CD4-positive, alpha-beta memory T cell (primary cell): Measurements from ENCODE around the gene UGT1A6. TPM values are rescaled to one million over a fixed set of nuclear protein-coding genes. Genes with fewer than 3 reads are reported as not detected.
A peak's percentile ranks its signal among the peaks of the same experiment; 100 is the strongest.

Experiments
- CTCF ChIA-PET: fragments of 350-600 bp; sonication (Branson Sonifier 250); formaldehyde crosslinking; loops from one replicate; lab custom pipeline; 2021; ENCODE audit warnings: inconsistent platforms; ENCODE audit not compliant: partially characterized antibody; lab: Charles Lee
- POLR2A ChIA-PET: fragments of 350-600 bp; sonication (Branson Sonifier 250); formaldehyde crosslinking; loops from one replicate; lab custom pipeline; 2021; ENCODE audit not compliant: partially characterized antibody; lab: Charles Lee
- DNase-seq, 5 donors: peaks; one replicate each; pipeline versions ENCODE4 v3.0.0 to v3.0.0-alpha.2; 2020 to 2022; ENCODE audit warnings: mixed read lengths in 1 of 5
- H3K27ac ChIP-seq: one replicate; pipeline ENCODE4 v1.7.0; 2013; ENCODE audit warnings: low read depth, low read length
- H3K27me3 ChIP-seq: 2 replicates; pipeline ENCODE4 v1.7.0; 2013; ENCODE audit warnings: mild to moderate bottlenecking, low read length, moderate library complexity; ENCODE audit not compliant: insufficient read depth
- H3K36me3 ChIP-seq: 2 replicates; pipeline ENCODE4 v1.7.0; 2013; ENCODE audit warnings: mild to moderate bottlenecking, low read length, moderate library complexity; ENCODE audit not compliant: insufficient read depth
- H3K4me1 ChIP-seq: 2 replicates; pipeline ENCODE4 v1.7.0; 2013; ENCODE audit warnings: mild to moderate bottlenecking, low read length, moderate library complexity; ENCODE audit not compliant: insufficient read depth
- H3K4me3 ChIP-seq, 2 donors: one replicate each; pipeline ENCODE4 v1.7.0; 2013; ENCODE audit warnings: low read length in 2 of 2, mild to moderate bottlenecking in 1 of 2
- H3K9me3 ChIP-seq, 2 donors: one replicate each; pipeline ENCODE4 v1.7.0; 2013; ENCODE audit warnings: low read length in 2 of 2, control low read depth in 1 of 2; ENCODE audit not compliant: control insufficient read depth in 1 of 2
- H3K27ac Mint-ChIP-seq, 7 donors: one replicate each; pipeline ENCODE4 v1.8.0; 2020 to 2021; ENCODE audit warnings: mixed read lengths in 7 of 7, mild to moderate bottlenecking in 6 of 7, inconsistent platforms in 3 of 7, moderate library complexity in 3 of 7
- H3K27me3 Mint-ChIP-seq, 2 donors: one replicate each; pipeline ENCODE4 v1.8.0; 2020 to 2021; ENCODE audit warnings: mixed read lengths in 2 of 2
- H3K36me3 Mint-ChIP-seq, 2 donors: one replicate each; pipeline ENCODE4 v1.8.0; 2020 to 2021; ENCODE audit warnings: mixed read lengths in 2 of 2, inconsistent platforms in 1 of 2, mild to moderate bottlenecking in 1 of 2
- H3K4me1 Mint-ChIP-seq, 4 donors: one replicate each; pipeline ENCODE4 v1.8.0; 2020 to 2021; ENCODE audit warnings: mixed read lengths in 4 of 4, mild to moderate bottlenecking in 1 of 4
- H3K4me3 Mint-ChIP-seq, 8 donors: one replicate each; pipeline ENCODE4 v1.8.0; 2020 to 2021; ENCODE audit warnings: mixed read lengths in 8 of 8, mild to moderate bottlenecking in 7 of 8, moderate library complexity in 6 of 8, inconsistent platforms in 3 of 8
- H3K9me3 Mint-ChIP-seq, 8 donors: one replicate each; pipeline ENCODE4 v1.8.0; 2020 to 2021; ENCODE audit warnings: mixed read lengths in 8 of 8, mild to moderate bottlenecking in 5 of 8, inconsistent platforms in 3 of 8, moderate library complexity in 1 of 8
- intact Hi-C: fragments of 100-400 bp; cut with micrococcal nuclease; formaldehyde crosslinking; loops from one replicate; pipeline ENCODE4 v1.15.1; 2023
- polyA plus RNA-seq, 2 donors: library from polyadenylated mRNA; unstranded; fragments of 300-500 nt; fragmentation: Illumina TruSeq; gene quantifications; one replicate each; pipeline ENCODE4 v1.2.3, GENCODE V29; 2021
- total RNA-seq, 2 experiments: library from RNA; stranded (reverse); gene quantifications; one replicate each; pipeline ENCODE4 v1.2.3, GENCODE V29; 2021

Gene UGT1A6
- total and polyA plus RNA-seq, 4 experiments from 2014 or later = not detected

- POLR2A ChIA-PET = no interaction called here
- Histone ChIP-seq H3K9me3 (no peaks in the 10 kb centered on the region), H3K4me1 (no peaks in the 10 kb centered on the region), H3K36me3 (no peaks in the 10 kb centered on the region), H3K4me3 (no peak overlapping the region), H3K27ac (no peak overlapping the region), H3K27me3 (no peaks in the 10 kb centered on the region)
- no peak overlapping the region for H3K27ac Mint-ChIP-seq
- no peak for DNase-seq
- no peaks in the 10 kb centered on the region for H3K36me3 Mint-ChIP-seq
- intact Hi-C loops = no loop called here
- CTCF ChIA-PET = no interaction called here
- no peaks in the 10 kb centered on the region for H3K4me1 Mint-ChIP-seq
- H3K27me3 Mint-ChIP-seq = peaks cover 0 to 11% of the 10 kb centered on the region in 2 donors
- no peaks in the 10 kb centered on the region for H3K9me3 Mint-ChIP-seq
- no peak overlapping the region for H3K4me3 Mint-ChIP-seq
These were observed 123.6 kb downstream of the UGT1A6 start for GRCh38 chr2:233816334-233816733.

GRCh38 chr2:233816771-233817170 is 124.1 kb downstream of the UGT1A6 start:
- H3K27me3 Mint-ChIP-seq = peaks cover 0 to 11% of the 10 kb centered on the region in 2 donors
- H3K4me1 Mint-ChIP-seq = no peaks in the 10 kb centered on the region
- no peak for DNase-seq
- CTCF ChIA-PET = no interaction called here
- no peak overlapping the region for H3K27ac ChIP-seq
- no peaks in the 10 kb centered on the region for H3K9me3 ChIP-seq
- no peaks in the 10 kb centered on the region for H3K9me3 Mint-ChIP-seq
- H3K27ac Mint-ChIP-seq = no peak overlapping the region
- no peaks in the 10 kb centered on the region for H3K36me3 Mint-ChIP-seq
- intact Hi-C loops = no loop called here
- no peaks in the 10 kb centered on the region for H3K4me1 ChIP-seq
- POLR2A ChIA-PET = no interaction called here
- H3K36me3 ChIP-seq = no peaks in the 10 kb centered on the region
- no peak overlapping the region for H3K4me3 ChIP-seq
- no peaks in the 10 kb centered on the region for H3K27me3 ChIP-seq
- H3K4me3 Mint-ChIP-seq = no peak overlapping the region

- POLR2A ChIA-PET = no interaction called here
- peaks cover 0 to 11% of the 10 kb centered on the region in 2 donors for H3K27me3 Mint-ChIP-seq
- no peaks in the 10 kb centered on the region for H3K9me3 ChIP-seq
- intact Hi-C loops = no loop called here
- peak overlapping the region in 1 of 7 donors; percentile 74 for H3K27ac Mint-ChIP-seq
- no peak overlapping the region for H3K4me3 ChIP-seq
- H3K36me3 ChIP-seq = no peaks in the 10 kb centered on the region
- no peak overlapping the region for H3K4me3 Mint-ChIP-seq
- no peaks in the 10 kb centered on the region for H3K9me3 Mint-ChIP-seq
- no peak for DNase-seq
- H3K27me3 ChIP-seq = no peaks in the 10 kb centered on the region
- no peak overlapping the region for H3K27ac ChIP-seq
- H3K4me1 ChIP-seq = no peaks in the 10 kb centered on the region
- no peaks in the 10 kb centered on the region for H3K4me1 Mint-ChIP-seq
- CTCF ChIA-PET = no interaction called here
- no peaks in the 10 kb centered on the region for H3K36me3 Mint-ChIP-seq
These were observed 124.7 kb downstream of the UGT1A6 start for GRCh38 chr2:233817361-233817911.

- CTCF ChIA-PET = no interaction called here
- DNase-seq = no peak
- H3K9me3 Mint-ChIP-seq = no peaks in the 10 kb centered on the region
- Histone ChIP-seq H3K27me3 (no peaks in the 10 kb centered on the region), H3K27ac (no peak overlapping the region), H3K4me3 (no peak overlapping the region), H3K9me3 (no peaks in the 10 kb centered on the region), H3K36me3 (no peaks in the 10 kb centered on the region), H3K4me1 (no peaks in the 10 kb centered on the region)
- intact Hi-C loops = no loop called here
- peaks cover 0 to 11% of the 10 kb centered on the region in 2 donors for H3K27me3 Mint-ChIP-seq
- H3K36me3 Mint-ChIP-seq = no peaks in the 10 kb centered on the region
- POLR2A ChIA-PET = no interaction called here
- no peaks in the 10 kb centered on the region for H3K4me1 Mint-ChIP-seq
- peak overlapping the region in 1 of 7 donors; percentile 57 for H3K27ac Mint-ChIP-seq
- H3K4me3 Mint-ChIP-seq = no peak overlapping the region
These were observed 125.4 kb downstream of the UGT1A6 start for GRCh38 chr2:233817995-233818638.

- CTCF ChIA-PET = no interaction called here
- POLR2A ChIA-PET = no interaction called here
- H3K4me1 Mint-ChIP-seq = no peaks in the 10 kb centered on the region
- no peaks in the 10 kb centered on the region for H3K36me3 ChIP-seq
- H3K27me3 Mint-ChIP-seq = peaks cover 1 to 11% of the 10 kb centered on the region in 2 donors
- H3K4me1 ChIP-seq = no peaks in the 10 kb centered on the region
- no peak overlapping the region for H3K27ac ChIP-seq
- H3K4me3 ChIP-seq = no peak overlapping the region
- no peaks in the 10 kb centered on the region for H3K9me3 ChIP-seq
- intact Hi-C loops = no loop called here
- no peaks in the 10 kb centered on the region for H3K9me3 Mint-ChIP-seq
- H3K36me3 Mint-ChIP-seq = no peaks in the 10 kb centered on the region
- H3K27ac Mint-ChIP-seq = no peak overlapping the region
- no peak overlapping the region for H3K4me3 Mint-ChIP-seq
- H3K27me3 ChIP-seq = no peaks in the 10 kb centered on the region
- no peak for DNase-seq
These were observed 126.2 kb downstream of the UGT1A6 start for GRCh38 chr2:233818639-233819621.

- Mint-ChIP-seq H3K4me1 (no peaks in the 10 kb centered on the region), H3K9me3 (no peaks in the 10 kb centered on the region), H3K27me3 (peaks cover 1 to 9% of the 10 kb centered on the region in 2 donors), H3K27ac (no peak overlapping the region), H3K4me3 (no peak overlapping the region), H3K36me3 (no peaks in the 10 kb centered on the region)
- ChIA-PET CTCF (no interaction called here), POLR2A (no interaction called here)
- H3K27ac ChIP-seq = no peak overlapping the region
- no peaks in the 10 kb centered on the region for H3K9me3 ChIP-seq
- H3K27me3 ChIP-seq = no peaks in the 10 kb centered on the region
- H3K4me3 ChIP-seq = no peak overlapping the region
- H3K4me1 ChIP-seq = no peaks in the 10 kb centered on the region
- no peaks in the 10 kb centered on the region for H3K36me3 ChIP-seq
- no peak for DNase-seq
- intact Hi-C loops = no loop called here
These were observed 127.4 kb downstream of the UGT1A6 start for GRCh38 chr2:233819884-233820773.

GRCh38 chr2:233820774-233821105 is 128.1 kb downstream of the UGT1A6 start:
- no peaks in the 10 kb centered on the region for H3K36me3 ChIP-seq
- H3K36me3 Mint-ChIP-seq = no peaks in the 10 kb centered on the region
- POLR2A ChIA-PET = no interaction called here
- no peaks in the 10 kb centered on the region for H3K4me1 Mint-ChIP-seq
- DNase-seq = no peak
- H3K27ac ChIP-seq = no peak overlapping the region
- no peaks in the 10 kb centered on the region for H3K9me3 ChIP-seq
- peaks cover 1 to 9% of the 10 kb centered on the region in 2 donors for H3K27me3 Mint-ChIP-seq
- H3K4me3 Mint-ChIP-seq = no peak overlapping the region
- H3K4me3 ChIP-seq = no peak overlapping the region
- no peaks in the 10 kb centered on the region for H3K9me3 Mint-ChIP-seq
- no peaks in the 10 kb centered on the region for H3K4me1 ChIP-seq
- no peak overlapping the region for H3K27ac Mint-ChIP-seq
- H3K27me3 ChIP-seq = no peaks in the 10 kb centered on the region
- intact Hi-C loops = no loop called here
- CTCF ChIA-PET = no interaction called here
